OCI-LY1 (cell line): Measurements from ENCODE around the gene AP2M1.

Experiments used
- CTCF ChIP-seq: fragments of 200-600 bp; sonication (generic), shearing (Covaris generic); IDR thresholded peaks from 2 replicates; pipeline ENCODE4 v1.5.1; 2017; ENCODE audit warnings: mild to moderate bottlenecking, antibody characterized with exemption, low read length, moderate library complexity, mixed read lengths
- EZH2 ChIP-seq: fragments of 200-600 bp; sonication (generic), shearing (Covaris generic); IDR thresholded peaks from 2 replicates; pipeline ENCODE4 v1.8.0; 2017; ENCODE audit warnings: borderline replicate concordance, mixed run types, mild to moderate bottlenecking, antibody characterized with exemption, low read length, moderate library complexity, mixed read lengths

GRCh38 chr3:184133840-184134745 lies 40.6 kb upstream of the AP2M1 start:
- TF ChIP-seq CTCF: no peak
- TF ChIP-seq EZH2: no peak
